Sigmoid colon (tissue), 7 donors: ENCODE results near the gene USH2A. TPM values are rescaled to one million over a fixed set of nuclear protein-coding genes. Genes with fewer than 3 reads are reported as not detected.

Experiments
- DNase-seq: peaks from one replicate; pipeline ENCODE4 v3.0.0-alpha.2; 2019
- H3K27ac ChIP-seq, 4 donors: fragments of 200-600 bp; sonication (generic); one replicate each; pipeline ENCODE4 v1.5.1; 2016 to 2019; ENCODE audit warnings: mild to moderate bottlenecking in 1 of 4
- H3K27me3 ChIP-seq, 3 donors: fragments of 200-600 bp; sonication (generic); one replicate each; pipeline ENCODE4 v1.5.1; 2019; ENCODE audit warnings: mild to moderate bottlenecking in 1 of 3
- H3K36me3 ChIP-seq, 4 donors: fragments of 200-600 bp; sonication (generic); one replicate each; pipeline ENCODE4 v1.5.1; 2016 to 2019
- H3K4me1 ChIP-seq, 4 donors: fragments of 200-600 bp; sonication (generic); one replicate each; pipeline ENCODE4 v1.5.1; 2017 to 2019
- H3K4me3 ChIP-seq, 4 donors: fragments of 200-600 bp; sonication (generic); one replicate each; pipeline ENCODE4 v1.5.1; 2017 to 2019; ENCODE audit warnings: mild to moderate bottlenecking in 2 of 4, moderate library complexity in 1 of 4
- H3K9me3 ChIP-seq, 4 donors: fragments of 200-600 bp in 3 of 4; sonication (generic) in 3 of 4; one replicate each; pipeline versions ENCODE4 v1.5.1 to v1.6.1; 2013 to 2019
- CTCF ChIP-seq, 4 experiments: fragments of 450-650 bp in 3 of 4; fragments of 200-600 bp in 1 of 4; IDR thresholded peaks; one replicate each; pipeline ENCODE4 v1.5.1; 2016 to 2019; ENCODE audit warnings: antibody characterized with exemption in 4 of 4, mild to moderate bottlenecking in 3 of 4, moderate library complexity in 2 of 4
- EP300 ChIP-seq, 4 donors: sonication (generic); formaldehyde crosslinking; IDR thresholded peaks; one replicate each; pipeline ENCODE4 v1.6.1; 2017; ENCODE audit warnings: antibody characterized with exemption in 4 of 4
- POLR2A ChIP-seq, 2 donors: fragments of 450-650 bp; IDR thresholded peaks; one replicate each; pipeline ENCODE4 v1.6.1; 2016; ENCODE audit warnings: antibody characterized with exemption in 2 of 2, mild to moderate bottlenecking in 2 of 2, moderate library complexity in 2 of 2
- POLR2AphosphoS5 ChIP-seq, 4 donors: sonication (generic); formaldehyde crosslinking; IDR thresholded peaks; one replicate each; pipeline ENCODE4 v1.6.1; 2017; ENCODE audit warnings: antibody characterized with exemption in 4 of 4
- WGBS, 2 donors: extraction: QIAGEN DNeasy Blood & Tissue Kit; methylation state at CpG; one replicate each; pipeline ENCODE4 v1.1.7; 2013; 5-methylcytosine and 5-hydroxymethylcytosine counted together
- intact Hi-C: fragments of 100-400 bp; cut with DNase I; formaldehyde crosslinking; loops from one replicate; pipeline ENCODE4 v1.15.1; 2023
- polyA plus RNA-seq, 3 donors: library from polyadenylated mRNA; stranded (reverse); fragments of 200-250 nt; gene quantifications; one replicate each; pipeline ENCODE4 v1.2.3, GENCODE V29; 2013
- total RNA-seq, 4 donors: library from RNA; depleted of rRNA; stranded (reverse); fragments of >200 nt; gene quantifications; one replicate each; pipeline ENCODE4 v1.1.0, GENCODE V29; 2016
- donor health status: healthy with polysubstance abuse.
- donor health status: Bipolar disorder and iron deficiency.
- donor health status: healthy.

USH2A gene
- total and polyA plus RNA-seq, 7 donors = under 0.01 TPM; not detected in 6

- Histone ChIP-seq H3K4me3 (no peak overlapping the region), H3K36me3 (no peaks in the 10 kb centered on the region), H3K9me3 (no peaks in the 10 kb centered on the region), H3K27ac (no peak overlapping the region), H3K27me3 (no peaks in the 10 kb centered on the region), H3K4me1 (peaks cover 0 to 15% (median 0%) of the 10 kb centered on the region in 4 donors)
- no peak for DNase-seq
- intact Hi-C loops = no loop called here
- TF ChIP-seq POLR2A (IDR thresholded peaks at IDR 0.05) (no peak), POLR2AphosphoS5 (IDR thresholded peaks at IDR 0.05) (no peak), EP300 (IDR thresholded peaks at IDR 0.05) (no peak), CTCF (IDR thresholded peaks at IDR 0.05) (no peak)
- 65 to 76% methylated on average over 8 of the region's 8 CpGs for WGBS, 2 donors
Measured at GRCh38 chr1:215792446-215792845, 630.8 kb downstream of the USH2A start.

GRCh38 chr1:215789981-215790380 is 633.3 kb downstream of the USH2A start:
- Histone ChIP-seq H3K4me1 (peaks cover 0 to 15% (median 0%) of the 10 kb centered on the region in 4 donors), H3K4me3 (no peak overlapping the region), H3K27ac (no peak overlapping the region), H3K27me3 (no peaks in the 10 kb centered on the region), H3K36me3 (no peaks in the 10 kb centered on the region), H3K9me3 (no peaks in the 10 kb centered on the region)
- intact Hi-C loops = no loop called here
- TF ChIP-seq CTCF (IDR thresholded peaks at IDR 0.05) = no peak
- no peak for TF ChIP-seq POLR2AphosphoS5 (IDR thresholded peaks at IDR 0.05)
- no peak for TF ChIP-seq EP300 (IDR thresholded peaks at IDR 0.05)
- TF ChIP-seq POLR2A (IDR thresholded peaks at IDR 0.05) = no peak
- WGBS, 2 donors = 61 to 91% methylated on average over 3 of the region's 3 CpGs
- no peak for DNase-seq

GRCh38 chr1:215786997-215787396 is 636.3 kb downstream of the USH2A start:
- Histone ChIP-seq H3K27me3 (no peaks in the 10 kb centered on the region), H3K9me3 (no peaks in the 10 kb centered on the region)

GRCh38 chr1:215780641-215781040 is 642.6 kb downstream of the USH2A start:
- TF ChIP-seq POLR2AphosphoS5 (IDR thresholded peaks at IDR 0.05) (no peak), CTCF (IDR thresholded peaks at IDR 0.05) (no peak), EP300 (IDR thresholded peaks at IDR 0.05) (no peak), POLR2A (IDR thresholded peaks at IDR 0.05) (no peak)
- H3K27ac ChIP-seq = no peak overlapping the region
- H3K4me3 ChIP-seq = no peak overlapping the region
- H3K27me3 ChIP-seq = no peaks in the 10 kb centered on the region
- no peaks in the 10 kb centered on the region for H3K36me3 ChIP-seq
- intact Hi-C loops = no loop called here
- no peaks in the 10 kb centered on the region for H3K9me3 ChIP-seq
- no peaks in the 10 kb centered on the region for H3K4me1 ChIP-seq
- no peak for DNase-seq

More at GRCh38 chr1:215786997-215787396, 636.3 kb downstream of the USH2A start:
- TF ChIP-seq POLR2AphosphoS5 (IDR thresholded peaks at IDR 0.05) (no peak), POLR2A (IDR thresholded peaks at IDR 0.05) (no peak), CTCF (IDR thresholded peaks at IDR 0.05) (no peak)
- intact Hi-C loops = no loop called here
- H3K4me1 ChIP-seq = no peaks in the 10 kb centered on the region
- H3K4me3 ChIP-seq = no peak overlapping the region
- no peak for DNase-seq
- H3K27ac ChIP-seq = no peak overlapping the region
- no peaks in the 10 kb centered on the region for H3K36me3 ChIP-seq

GRCh38 chr1:215780139-215780538 is 643.1 kb downstream of the USH2A start:
- Histone ChIP-seq H3K4me3 (no peak overlapping the region), H3K36me3 (no peaks in the 10 kb centered on the region), H3K4me1 (no peaks in the 10 kb centered on the region), H3K9me3 (no peaks in the 10 kb centered on the region), H3K27ac (no peak overlapping the region), H3K27me3 (no peaks in the 10 kb centered on the region)
- TF ChIP-seq EP300 (IDR thresholded peaks at IDR 0.05) (no peak), POLR2A (IDR thresholded peaks at IDR 0.05) (no peak), POLR2AphosphoS5 (IDR thresholded peaks at IDR 0.05) (no peak), CTCF (IDR thresholded peaks at IDR 0.05) (no peak)
- WGBS, 2 donors = 52 to 70% methylated on average over 2 of the region's 2 CpGs
- intact Hi-C loops = no loop called here
- DNase-seq = no peak
